ENCODE results near the gene UBA3. TPM values are rescaled to one million over a fixed set of nuclear protein-coding genes. Genes with fewer than 3 reads are reported as not detected.

The UBA3 gene
- total RNA-seq, result 77.1 and 78.1 TPM in 2 replicates

GRCh38 chr3:69080233-69080920 lies at the start of gene UBA3:
TSS of gene UBA3 (minus strand) at chr3:69080365. CDS start at chr3:69080353, 12 bp downstream.
- peak; percentile 93 for DNase-seq (ENCODE audit: insufficient read length, low spot score, missing footprints)
- Histone ChIP-seq H3K4me1 (ENCODE audit: insufficient read depth, low read length) (peaks cover 50% of the 10 kb centered on the region), H3K4me3 (ENCODE audit: insufficient read depth, low read length) (peak within 1 kb of the TSS; percentile 88), H3K4me2 (ENCODE audit: insufficient read depth, low read length) (peak within 1 kb of the TSS; percentile 99), H4K20me1 (ENCODE audit: insufficient read depth, low read length) (peaks cover 3% of the 10 kb centered on the region), H3K27me3 (ENCODE audit: insufficient read depth, low read length) (no peaks in the 10 kb centered on the region), H3K27ac (ENCODE audit: low read depth, low read length) (peak within 1 kb of the TSS; percentile 56), H3K36me3 (ENCODE audit: insufficient read depth, low read length) (peaks cover 2% of the 10 kb centered on the region), H3K79me2 (ENCODE audit: insufficient read depth, low read length) (peaks cover 48% of the 10 kb centered on the region), H2AFZ (ENCODE audit: low read length) (peak within 1 kb of the TSS; percentile 61), H3K9me3 (ENCODE audit: low read depth, low read length) (no peaks in the 10 kb centered on the region)
- no peak for TF ChIP-seq CTCF (IDR thresholded peaks at IDR 0.05; ENCODE audit: extremely low read depth, low read depth, low read length)

GRCh38 chr3:69129531-69129930 lies 49.4 kb upstream of the UBA3 start:
- Histone ChIP-seq H3K4me3 (ENCODE audit: insufficient read depth, low read length) (no peak overlapping the region), H3K36me3 (ENCODE audit: insufficient read depth, low read length) (no peaks in the 10 kb centered on the region), H3K79me2 (ENCODE audit: insufficient read depth, low read length) (no peaks in the 10 kb centered on the region), H3K9me3 (ENCODE audit: low read depth, low read length) (no peaks in the 10 kb centered on the region), H3K27ac (ENCODE audit: low read depth, low read length) (no peak overlapping the region), H3K4me1 (ENCODE audit: insufficient read depth, low read length) (no peaks in the 10 kb centered on the region), H3K4me2 (ENCODE audit: insufficient read depth, low read length) (no peak overlapping the region), H3K27me3 (ENCODE audit: insufficient read depth, low read length) (peaks cover 12% of the 10 kb centered on the region), H2AFZ (ENCODE audit: low read length) (no peak overlapping the region), H4K20me1 (ENCODE audit: insufficient read depth, low read length) (no peaks in the 10 kb centered on the region)
- no peak for DNase-seq (ENCODE audit: insufficient read length, low spot score, missing footprints)
- TF ChIP-seq CTCF (IDR thresholded peaks at IDR 0.05; ENCODE audit: extremely low read depth, low read depth, low read length), result no peak

GRCh38 chr3:69128509-69128908 lies 48.3 kb upstream of the UBA3 start:
- H3K4me2 ChIP-seq (ENCODE audit: insufficient read depth, low read length), result no peak overlapping the region
- no peaks in the 10 kb centered on the region for H3K36me3 ChIP-seq (ENCODE audit: insufficient read depth, low read length)
- H2AFZ ChIP-seq (ENCODE audit: low read length), result no peak overlapping the region
- H3K9me3 ChIP-seq (ENCODE audit: low read depth, low read length), result no peaks in the 10 kb centered on the region
- no peak overlapping the region for H3K27ac ChIP-seq (ENCODE audit: low read depth, low read length)
- H3K27me3 ChIP-seq (ENCODE audit: insufficient read depth, low read length), result peaks cover 14% of the 10 kb centered on the region
- no peaks in the 10 kb centered on the region for H4K20me1 ChIP-seq (ENCODE audit: insufficient read depth, low read length)
- no peak for DNase-seq (ENCODE audit: insufficient read length, low spot score, missing footprints)
- TF ChIP-seq CTCF (IDR thresholded peaks at IDR 0.05; ENCODE audit: extremely low read depth, low read depth, low read length), result no peak
- no peaks in the 10 kb centered on the region for H3K79me2 ChIP-seq (ENCODE audit: insufficient read depth, low read length)
- H3K4me1 ChIP-seq (ENCODE audit: insufficient read depth, low read length), result no peaks in the 10 kb centered on the region
- no peak overlapping the region for H3K4me3 ChIP-seq (ENCODE audit: insufficient read depth, low read length)

- H2AFZ ChIP-seq (ENCODE audit: low read length), result no peak overlapping the region
- no peaks in the 10 kb centered on the region for H3K36me3 ChIP-seq (ENCODE audit: insufficient read depth, low read length)
- no peak for TF ChIP-seq CTCF (IDR thresholded peaks at IDR 0.05; ENCODE audit: extremely low read depth, low read depth, low read length)
- H4K20me1 ChIP-seq (ENCODE audit: insufficient read depth, low read length), result no peaks in the 10 kb centered on the region
- H3K27ac ChIP-seq (ENCODE audit: low read depth, low read length), result no peak overlapping the region
- H3K27me3 ChIP-seq (ENCODE audit: insufficient read depth, low read length), result peaks cover 16% of the 10 kb centered on the region
- no peak for DNase-seq (ENCODE audit: insufficient read length, low spot score, missing footprints)
- H3K9me3 ChIP-seq (ENCODE audit: low read depth, low read length), result no peaks in the 10 kb centered on the region
- no peaks in the 10 kb centered on the region for H3K79me2 ChIP-seq (ENCODE audit: insufficient read depth, low read length)
- no peaks in the 10 kb centered on the region for H3K4me1 ChIP-seq (ENCODE audit: insufficient read depth, low read length)
- H3K4me2 ChIP-seq (ENCODE audit: insufficient read depth, low read length), result no peak overlapping the region
- no peak overlapping the region for H3K4me3 ChIP-seq (ENCODE audit: insufficient read depth, low read length)
Observed at GRCh38 chr3:69126999-69127398, 46.8 kb upstream of the UBA3 start.
